Kidney (tissue), 14 donors: ENCODE results near the gene ANKH. TPM values are rescaled to one million over a fixed set of nuclear protein-coding genes. Genes with fewer than 3 reads are reported as not detected.

Source experiments
- DNase-seq, 5 donors: peaks; one replicate each; pipeline ENCODE4 v3.0.0-alpha.2; 2013 to 2020
- FAIRE-seq: peaks from 2 replicates; lab custom pipeline; 2012; peaks lifted over from hg19 to GRCh38; lab: Jason Lieb, UNC
- H3K27ac ChIP-seq, 2 donors: one replicate each; pipeline ENCODE4 v1.7.0; 2013; ENCODE audit warnings: low read depth in 2 of 2, low read length in 2 of 2, inconsistent platforms in 1 of 2
- H3K27me3 ChIP-seq: one replicate; pipeline ENCODE4 v1.7.1; 2013; ENCODE audit warnings: low read length, inconsistent platforms; ENCODE audit not compliant: control insufficient read depth, insufficient read depth
- H3K36me3 ChIP-seq, 3 donors: one replicate each; pipeline versions ENCODE4 v1.7.0 to v1.7.1; 2013; ENCODE audit warnings: low read length in 3 of 3, control low read depth in 1 of 3, inconsistent platforms in 1 of 3; ENCODE audit not compliant: insufficient read depth in 3 of 3, control insufficient read depth in 2 of 3
- H3K4me1 ChIP-seq, 3 donors: one replicate each; pipeline versions ENCODE4 v1.7.0 to v1.7.1; 2013; ENCODE audit warnings: low read length in 3 of 3, inconsistent platforms in 1 of 3, low read depth in 1 of 3; ENCODE audit not compliant: control insufficient read depth in 2 of 3, insufficient read depth in 2 of 3
- H3K4me3 ChIP-seq, 3 donors: one replicate each; pipeline versions ENCODE4 v1.7.0 to v1.8.1; 2013; ENCODE audit warnings: low read length in 3 of 3, control low read depth in 1 of 3, inconsistent platforms in 1 of 3
- H3K9ac ChIP-seq, 3 donors: one replicate each; pipeline versions ENCODE4 v1.7.0 to v1.7.1; 2013; ENCODE audit warnings: low read length in 3 of 3, control low read depth in 1 of 3, inconsistent platforms in 1 of 3
- H3K9me3 ChIP-seq, 3 donors: one replicate each; pipeline versions ENCODE4 v1.7.0 to v1.7.1; 2013; ENCODE audit warnings: low read length in 3 of 3, control low read depth in 1 of 3, inconsistent platforms in 1 of 3; ENCODE audit not compliant: control insufficient read depth in 2 of 3, insufficient read depth in 1 of 3
- CTCF ChIP-seq: IDR thresholded peaks from 3 replicates; pipeline ENCODE4 v1.5.1; 2012; ENCODE audit warnings: mild to moderate bottlenecking, moderate library complexity, borderline replicate concordance; ENCODE audit not compliant: insufficient read depth; ENCODE audit errors: extremely low read depth
- intact Hi-C: fragments of 100-400 bp; cut with DNase I; formaldehyde crosslinking; loops from one replicate; pipeline ENCODE4 v1.11.1; 2022
- polyA plus RNA-seq: library from polyadenylated mRNA; stranded (reverse); fragments of 350-450 nt; fragmentation: Illumina TruSeq; extraction: RNeasy Lipid Tissue Mini Kit (QIAGEN cat#74804); gene quantifications from one replicate; pipeline ENCODE4 v1.2.3, GENCODE V29; 2014; ENCODE audit warnings: low read depth, low replicate concordance; ENCODE audit not compliant: insufficient read depth
- total RNA-seq: library from RNA; stranded (reverse); fragmentation: NEBNext Ultra II Directional; extraction: Animal tissue kit (Norgen Biotek cat#: 25700); gene quantifications from one replicate; pipeline ENCODE4 v1.2.1, GENCODE V29; 2021
- donor health status: control.
- donor health status: control.
- donor health status: control.
- donor health status: control.
- donor health status: control.
- donor health status: DM: yes; HTN: yes; CAD: no.
- donor health status: Normal renal cell carcinoma (clear cell type).

ANKH gene
- total and polyA plus RNA-seq, 2 donors from 2014 or later, result 19.0 to 44.6 TPM

GRCh38 chr5:14756478-14756877 lies 115.1 kb downstream of the ANKH start:
- Histone ChIP-seq H3K27me3 (no peaks in the 10 kb centered on the region), H3K9me3 (no peaks in the 10 kb centered on the region), H3K4me3 (no peak overlapping the region), H3K36me3 (no peaks in the 10 kb centered on the region), H3K4me1 (no peaks in the 10 kb centered on the region), H3K9ac (no peak overlapping the region), H3K27ac (no peak overlapping the region)
- no peak for TF ChIP-seq CTCF
- intact Hi-C loops, result no loop called here
- no peak for FAIRE-seq
- no peak for DNase-seq

- Histone ChIP-seq H3K27me3 (no peaks in the 10 kb centered on the region), H3K36me3 (peaks cover 0 to 13% (median 6%) of the 10 kb centered on the region in 3 donors), H3K4me1 (no peaks in the 10 kb centered on the region), H3K4me3 (no peak overlapping the region), H3K9me3 (no peaks in the 10 kb centered on the region), H3K27ac (no peak overlapping the region), H3K9ac (no peak overlapping the region)
- FAIRE-seq (no peak), DNase-seq (no peak)
- TF ChIP-seq CTCF, result no peak
- intact Hi-C loops, result no loop called here
Measured at GRCh38 chr5:14753947-14754346, 117.6 kb downstream of the ANKH start.

GRCh38 chr5:14753292-14753691 lies 118.3 kb downstream of the ANKH start:
- intact Hi-C loops, result no loop called here
- no peaks in the 10 kb centered on the region for H3K4me1 ChIP-seq
- DNase-seq, result peak in 1 of 5 donors; percentile 58
- no peak overlapping the region for H3K27ac ChIP-seq
- H3K4me3 ChIP-seq, result no peak overlapping the region
- FAIRE-seq, result no peak
- no peaks in the 10 kb centered on the region for H3K9me3 ChIP-seq
- H3K9ac ChIP-seq, result no peak overlapping the region
- TF ChIP-seq CTCF, result no peak
- peaks cover 0 to 18% (median 6%) of the 10 kb centered on the region in 3 donors for H3K36me3 ChIP-seq
- H3K27me3 ChIP-seq, result no peaks in the 10 kb centered on the region

- TF ChIP-seq CTCF, result no peak
- Histone ChIP-seq H3K36me3 (peaks cover 0 to 18% (median 6%) of the 10 kb centered on the region in 3 donors), H3K27ac (no peak overlapping the region), H3K27me3 (no peaks in the 10 kb centered on the region), H3K4me1 (no peaks in the 10 kb centered on the region), H3K9me3 (no peaks in the 10 kb centered on the region), H3K9ac (no peak overlapping the region), H3K4me3 (no peak overlapping the region)
- intact Hi-C loops, result no loop called here
- FAIRE-seq (no peak), DNase-seq (no peak)
Measured at GRCh38 chr5:14752497-14753071, 119.0 kb downstream of the ANKH start.
